HEK293T (cell line): ENCODE measurements around the gene TNRC6C.

Experiments
- CTCF ChIA-PET: fragments of 350-600 bp; formaldehyde crosslinking; extraction: SDS; loops from one replicate; lab custom pipeline; 2021; ENCODE audit warnings: antibody characterized with exemption, inconsistent platforms; lab: Yijun Ruan, JAX
- POLR2A ChIA-PET: fragments of 350-600 bp; formaldehyde crosslinking; extraction: SDS; loops from one replicate; lab custom pipeline; 2020; ENCODE audit warnings: antibody characterized with exemption, inconsistent platforms; lab: Yijun Ruan, JAX
- DNase-seq: peaks from one replicate; pipeline ENCODE4 v3.0.0; 2012; ENCODE audit warnings: mixed read lengths; ENCODE audit errors: extremely low spot score
- ARNT ChIP-seq: fragments of 450-650 bp; IDR thresholded peaks from 2 replicates; pipeline ENCODE4 v1.6.1; 2017; ENCODE audit warnings: mild to moderate bottlenecking
- BHLHE40 ChIP-seq: fragments of 450-650 bp; IDR thresholded peaks from 2 replicates; pipeline ENCODE4 v1.6.1; 2016; ENCODE audit warnings: mild to moderate bottlenecking, moderate library complexity, borderline replicate concordance
- CTBP1 ChIP-seq: fragments of 450-650 bp; IDR thresholded peaks from 2 replicates; pipeline ENCODE4 v1.6.1; 2016; ENCODE audit warnings: borderline replicate concordance
- ELF4 ChIP-seq: fragments of 450-650 bp; IDR thresholded peaks from 2 replicates; pipeline ENCODE4 v1.6.1; 2017; ENCODE audit warnings: antibody characterized with exemption
- FOXA1 ChIP-seq: fragments of 450-650 bp; IDR thresholded peaks from 2 replicates; pipeline ENCODE4 v1.6.1; 2016; ENCODE audit warnings: mild to moderate bottlenecking
- FOXK2 ChIP-seq: fragments of 450-650 bp; IDR thresholded peaks from 2 replicates; pipeline ENCODE4 v1.6.1; 2016; ENCODE audit warnings: mild to moderate bottlenecking
- FOXM1 ChIP-seq: fragments of 450-650 bp; IDR thresholded peaks from 2 replicates; pipeline ENCODE4 v1.6.1; 2017; ENCODE audit warnings: mild to moderate bottlenecking, borderline replicate concordance
- HDGF ChIP-seq: fragments of 450-650 bp; IDR thresholded peaks from 2 replicates; pipeline ENCODE4 v1.6.1; 2017; ENCODE audit warnings: antibody characterized with exemption, borderline replicate concordance
- L3MBTL2 ChIP-seq: fragments of 450-650 bp; conservative IDR thresholded peaks from 2 replicates; pipeline ENCODE4 v1.6.1; 2016; ENCODE audit warnings: mild to moderate bottlenecking
- LEF1 ChIP-seq: fragments of 450-650 bp; IDR thresholded peaks from 2 replicates; pipeline ENCODE4 v1.6.1; 2017; ENCODE audit warnings: mild to moderate bottlenecking, borderline replicate concordance
- NFRKB ChIP-seq: fragments of 450-650 bp; IDR thresholded peaks from 2 replicates; pipeline ENCODE4 v1.6.1; 2016; ENCODE audit warnings: mild to moderate bottlenecking, moderate library complexity
- SP1 ChIP-seq: fragments of 450-650 bp; IDR thresholded peaks from 2 replicates; pipeline ENCODE4 v1.6.1; 2017
- SUZ12 ChIP-seq: fragments of 450-650 bp; IDR thresholded peaks from 2 replicates; pipeline ENCODE4 v1.6.1; 2016; ENCODE audit warnings: mild to moderate bottlenecking
- TARDBP ChIP-seq: fragments of 450-650 bp; IDR thresholded peaks from 2 replicates; pipeline ENCODE4 v1.6.1; 2016
- ZNF384 ChIP-seq: fragments of 450-650 bp; IDR thresholded peaks from 2 replicates; pipeline ENCODE4 v1.6.1; 2016
- TF ChIP-seq, protein P1 (sequence below): fragments of 450-650 bp; IDR thresholded peaks from 2 replicates; pipeline ENCODE4 v1.6.1; 2016

TNRC6C gene

GRCh38 chr17:78108726-78109488 lies 150.4 kb downstream of the TNRC6C start:
- no peak for DNase-seq
- ChIA-PET CTCF (no interaction called here), POLR2A (interaction anchor here (0.8 kb wide), 1 partner anchor 78 kb away, joined by 3 read pairs; the partner anchor contains the start of genes AFMID and TK1)
- TF ChIP-seq FOXK2: no peak
- TF ChIP-seq SUZ12: no peak
- TF ChIP-seq FOXM1: no peak
- TF ChIP-seq, protein P1, sequence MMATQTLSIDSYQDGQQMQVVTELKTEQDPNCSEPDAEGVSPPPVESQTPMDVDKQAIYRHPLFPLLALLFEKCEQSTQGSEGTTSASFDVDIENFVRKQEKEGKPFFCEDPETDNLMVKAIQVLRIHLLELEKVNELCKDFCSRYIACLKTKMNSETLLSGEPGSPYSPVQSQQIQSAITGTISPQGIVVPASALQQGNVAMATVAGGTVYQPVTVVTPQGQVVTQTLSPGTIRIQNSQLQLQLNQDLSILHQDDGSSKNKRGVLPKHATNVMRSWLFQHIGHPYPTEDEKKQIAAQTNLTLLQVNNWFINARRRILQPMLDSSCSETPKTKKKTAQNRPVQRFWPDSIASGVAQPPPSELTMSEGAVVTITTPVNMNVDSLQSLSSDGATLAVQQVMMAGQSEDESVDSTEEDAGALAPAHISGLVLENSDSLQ: no peak
- TF ChIP-seq CTBP1: no peak
- no peak for TF ChIP-seq L3MBTL2
- no peak for TF ChIP-seq NFRKB
- TF ChIP-seq FOXA1: no peak

- ChIA-PET CTCF (interaction anchor here (0.7 kb wide), 1 partner anchor 77 kb away, joined by 3 read pairs; no protein-coding TSS in a partner anchor), POLR2A (no interaction called here)
- DNase-seq: no peak
- TF ChIP-seq ZNF384: no peak
- no peak for TF ChIP-seq FOXM1
- no peak for TF ChIP-seq TARDBP
- TF ChIP-seq NFRKB: no peak
- TF ChIP-seq LEF1: no peak
- TF ChIP-seq ARNT: no peak
These were observed 150.9 kb downstream of the TNRC6C start for GRCh38 chr17:78109489-78109761.

DNA sequence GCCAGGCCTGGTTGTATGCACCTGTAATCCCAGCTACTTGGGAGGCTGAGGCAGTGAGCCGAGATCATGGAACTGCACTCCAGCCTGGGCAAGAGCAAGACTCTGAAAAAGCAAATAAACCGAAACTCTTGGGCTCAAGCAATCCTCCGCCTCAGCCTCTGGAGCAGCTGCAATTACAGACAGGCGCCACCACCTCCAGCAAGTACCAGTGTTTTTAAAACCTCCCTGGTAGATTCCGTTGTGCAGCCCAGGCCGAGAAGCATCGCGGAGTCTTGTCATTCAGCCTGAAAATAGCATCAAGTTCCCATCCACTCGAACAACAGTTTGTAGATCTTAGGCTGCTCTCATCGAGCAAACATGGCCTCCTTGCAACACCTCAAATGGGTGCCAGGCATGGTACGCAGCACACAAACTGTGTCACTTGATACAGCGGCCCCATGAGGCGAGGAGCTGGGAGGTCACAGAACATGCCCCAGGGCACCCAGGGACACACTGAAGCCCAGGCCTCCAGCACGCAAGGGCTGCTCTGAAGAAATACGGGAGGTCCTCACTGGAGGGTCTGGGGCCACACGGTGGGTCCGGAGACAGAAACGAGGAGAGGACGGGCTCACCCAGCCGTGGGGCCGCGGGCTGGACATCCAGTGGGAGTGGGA lies 152.0 kb downstream of the TNRC6C start:
- no peak for DNase-seq
- no peak for TF ChIP-seq FOXM1
- no peak for TF ChIP-seq SP1
- no peak for TF ChIP-seq CTBP1
- TF ChIP-seq, protein P1: no peak
- TF ChIP-seq TARDBP: no peak
- TF ChIP-seq SUZ12: no peak
- no peak for TF ChIP-seq FOXK2
- no peak for TF ChIP-seq LEF1
- TF ChIP-seq FOXA1: no peak
- no peak for TF ChIP-seq ZNF384
- TF ChIP-seq ELF4: no peak
- no peak for TF ChIP-seq HDGF
- no peak for TF ChIP-seq ARNT
- no peak for TF ChIP-seq BHLHE40
- no peak for TF ChIP-seq L3MBTL2
- no peak for TF ChIP-seq NFRKB
- ChIA-PET CTCF (interaction anchor here (1.7 kb wide), 1 partner anchor 26 kb away, joined by 6 read pairs; no protein-coding TSS in a partner anchor), POLR2A (interaction anchor here (1.1 kb wide), 1 partner anchor 66 kb away, joined by 3 read pairs; no protein-coding TSS in a partner anchor)

GRCh38 chr17:78111016-78111726 lies 152.7 kb downstream of the TNRC6C start:
- ChIA-PET CTCF (interaction anchor here (1.7 kb wide), 1 partner anchor 26 kb away, joined by 6 read pairs; no protein-coding TSS in a partner anchor), POLR2A (interaction anchor here (1.1 kb wide), 1 partner anchor 65 kb away, joined by 3 read pairs; no protein-coding TSS in a partner anchor)
- TF ChIP-seq LEF1: no peak
- TF ChIP-seq CTBP1: no peak
- TF ChIP-seq FOXK2: no peak
- TF ChIP-seq ARNT: no peak
- TF ChIP-seq SP1: no peak
- no peak for TF ChIP-seq NFRKB
- TF ChIP-seq FOXA1: no peak
- DNase-seq: no peak

DNA sequence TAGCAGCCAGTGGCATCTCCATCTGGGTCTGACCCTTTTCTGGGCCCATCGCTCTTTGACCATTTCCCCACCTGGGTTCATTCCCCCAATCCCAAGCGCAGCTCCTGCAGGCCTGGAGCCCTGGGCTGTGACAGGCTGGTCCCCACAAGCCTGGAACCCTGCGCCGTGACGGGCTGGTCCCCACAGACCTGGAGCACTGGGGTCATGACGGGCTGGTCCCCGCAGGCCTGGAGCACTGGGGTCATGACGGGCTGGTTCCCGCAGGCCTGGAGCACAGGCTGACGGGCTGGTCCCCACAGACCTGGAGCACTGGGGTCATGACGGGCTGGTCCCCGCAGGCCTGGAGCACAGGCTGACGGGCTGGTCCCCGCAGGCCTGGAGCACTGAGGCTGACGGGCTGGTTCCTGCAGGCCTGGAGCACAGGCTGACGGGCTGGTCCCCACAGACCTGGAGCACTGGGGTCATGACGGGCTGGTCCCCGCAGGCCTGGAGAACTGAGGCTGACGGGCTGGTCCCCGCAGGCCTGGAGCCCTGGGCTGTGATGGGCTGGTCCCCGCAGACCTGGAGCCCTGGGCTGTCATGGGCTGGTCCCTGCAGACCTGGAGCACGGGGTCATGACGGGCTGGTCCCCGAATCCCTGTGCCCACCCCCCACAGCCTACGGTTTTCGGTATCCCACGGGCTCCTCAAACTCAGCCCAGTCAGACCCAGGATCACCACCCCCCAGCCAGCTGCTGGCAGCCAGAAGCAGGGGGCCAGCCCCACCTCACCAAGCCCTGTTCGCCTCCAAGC lies 153.4 kb downstream of the TNRC6C start:
- DNase-seq: no peak
- CTCF ChIA-PET: interaction anchor here (1.7 kb wide), 1 partner anchor 27 kb away, joined by 6 read pairs; no protein-coding TSS in a partner anchor
- POLR2A ChIA-PET: interaction anchor here (1.0 to 1.1 kb wide), 2 partner anchors 64 to 74 kb away, joined by 3 read pairs; no protein-coding TSS in a partner anchor
- TF ChIP-seq SP1: no peak
- TF ChIP-seq LEF1: no peak
- TF ChIP-seq, protein P1: no peak
- TF ChIP-seq ARNT: no peak
- no peak for TF ChIP-seq FOXM1
- no peak for TF ChIP-seq ELF4
- TF ChIP-seq FOXK2: no peak
- no peak for TF ChIP-seq NFRKB
